ENCODE data around the gene COL25A1. TPM values are rescaled to one million over a fixed set of nuclear protein-coding genes. Genes with fewer than 3 reads are reported as not detected.
"Not testable (repeated sequence)": the region's sequence is repeated elsewhere in the genome, so short reads cannot be mapped to it uniquely, and the experiment has no call there.

COL25A1 gene
- total and polyA plus RNA-seq, 4 donors: 0.61 to 4.4 (median 2.1) TPM

DNA sequence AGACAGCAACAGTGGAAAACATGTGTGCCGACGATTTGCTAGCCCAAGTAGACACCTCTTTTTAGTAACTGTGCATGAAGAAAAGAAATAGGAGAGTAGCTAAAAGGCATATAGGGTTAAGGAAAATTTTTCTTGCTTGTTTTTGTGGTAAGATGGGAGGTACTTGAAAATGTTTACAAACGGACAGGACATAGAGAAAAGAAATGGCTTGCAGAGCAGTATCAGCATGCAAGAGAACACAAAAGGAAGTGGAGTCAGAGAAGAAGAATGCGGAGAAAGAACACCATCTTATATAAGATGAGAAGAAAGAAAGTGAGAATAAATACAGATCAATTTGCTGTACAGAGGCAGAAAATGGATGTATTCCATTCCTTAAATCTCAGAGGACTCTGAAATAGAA lies 275.9 kb downstream of the COL25A1 start:
- Histone ChIP-seq H3K9ac (ENCODE audit: low read depth in 1 of 2, low read length in 2 of 2) (no peak overlapping the region), H3K9me3 (ENCODE audit: control insufficient read depth in 4 of 4, low read length in 3 of 4) (no peaks in the 10 kb centered on the region), H3K4me1 (ENCODE audit: control insufficient read depth in 4 of 4, insufficient read depth in 4 of 4, low read length in 3 of 4) (no peaks in the 10 kb centered on the region), H3K4me3 (ENCODE audit: low read depth in 1 of 3, low read length in 3 of 3) (no peak overlapping the region), H3K27ac (ENCODE audit: low read depth in 1 of 2, low read length in 2 of 2) (no peak overlapping the region), H3K36me3 (ENCODE audit: control insufficient read depth in 4 of 4, insufficient read depth in 3 of 4, low read depth in 1 of 4, low read length in 3 of 4) (no peaks in the 10 kb centered on the region), H3K27me3 (ENCODE audit: control insufficient read depth in 4 of 4, insufficient read depth in 4 of 4, low read length in 3 of 4) (peaks cover 0 to 7% (median 1%) of the 10 kb centered on the region in 4 donors)
- DNase-seq (ENCODE audit: low spot score): no peak
- no peak for TF ChIP-seq FOXA1 (IDR thresholded peaks at IDR 0.05)
- WGBS: 61% methylated on average over 4 of the region's 4 CpGs

DNA sequence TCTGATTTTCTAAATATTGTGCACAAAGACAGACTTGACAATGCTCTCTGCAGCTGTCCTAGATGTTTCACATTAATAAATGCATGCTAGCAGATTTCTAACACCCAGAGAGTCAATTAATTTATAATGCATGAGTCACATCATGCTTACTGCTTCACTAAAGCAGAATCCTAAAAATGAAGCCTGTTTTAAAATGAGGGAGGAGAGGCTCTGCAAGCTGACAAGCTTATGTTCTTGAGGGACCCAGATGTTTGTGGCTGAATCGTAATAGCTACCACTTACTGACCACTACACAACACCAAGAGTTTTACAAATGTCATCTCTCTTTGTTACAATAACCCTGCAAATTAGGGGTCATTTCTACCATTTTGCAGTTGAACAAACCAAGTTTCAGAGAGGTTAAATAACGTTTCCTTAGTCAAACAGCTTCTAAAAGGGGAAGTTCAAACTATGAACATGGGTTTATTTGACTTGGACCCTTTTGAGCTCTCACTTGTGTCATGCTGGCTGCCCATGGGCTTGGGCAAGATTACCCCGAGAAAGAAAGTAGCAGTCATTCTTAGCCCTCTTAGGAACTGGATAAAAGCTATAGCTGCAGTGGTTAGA lies 276.9 kb downstream of the COL25A1 start:
- Histone ChIP-seq H3K4me3 (ENCODE audit: low read depth in 1 of 3, low read length in 3 of 3) (no peak overlapping the region), H3K36me3 (ENCODE audit: control insufficient read depth in 4 of 4, insufficient read depth in 3 of 4, low read depth in 1 of 4, low read length in 3 of 4) (no peaks in the 10 kb centered on the region), H3K4me1 (ENCODE audit: control insufficient read depth in 4 of 4, insufficient read depth in 4 of 4, low read length in 3 of 4) (no peaks in the 10 kb centered on the region), H3K9me3 (ENCODE audit: control insufficient read depth in 4 of 4, low read length in 3 of 4) (peaks cover 0 to 4% (median under 1%) of the 10 kb centered on the region in 4 donors), H3K27me3 (ENCODE audit: control insufficient read depth in 4 of 4, insufficient read depth in 4 of 4, low read length in 3 of 4) (peaks cover 0 to 7% (median 1%) of the 10 kb centered on the region in 4 donors), H3K9ac (ENCODE audit: low read depth in 1 of 2, low read length in 2 of 2) (no peak overlapping the region), H3K27ac (ENCODE audit: low read depth in 1 of 2, low read length in 2 of 2) (no peak overlapping the region)
- TF ChIP-seq FOXA2 (IDR thresholded peaks at IDR 0.05) (no peak), SP1 (IDR thresholded peaks at IDR 0.05) (no peak), HNF4A (conservative IDR thresholded peaks at IDR 0.05) (no peak)
- 59% methylated on average over 3 of the region's 3 CpGs for WGBS
- DNase-seq (ENCODE audit: low spot score): no peak

- no peak for DNase-seq (ENCODE audit: low spot score)
- Histone ChIP-seq H3K27me3 (ENCODE audit: control insufficient read depth in 4 of 4, insufficient read depth in 4 of 4, low read length in 3 of 4) (peaks cover 0 to 5% (median 1%) of the 10 kb centered on the region in 4 donors), H3K4me3 (ENCODE audit: low read depth in 1 of 3, low read length in 3 of 3) (no peak overlapping the region), H3K9ac (ENCODE audit: low read depth in 1 of 2, low read length in 2 of 2) (no peak overlapping the region), H3K27ac (ENCODE audit: low read depth in 1 of 2, low read length in 2 of 2) (no peak overlapping the region), H3K36me3 (ENCODE audit: control insufficient read depth in 4 of 4, insufficient read depth in 3 of 4, low read depth in 1 of 4, low read length in 3 of 4) (no peaks in the 10 kb centered on the region), H3K4me1 (ENCODE audit: control insufficient read depth in 4 of 4, insufficient read depth in 4 of 4, low read length in 3 of 4) (no peaks in the 10 kb centered on the region), H3K9me3 (ENCODE audit: control insufficient read depth in 4 of 4, low read length in 3 of 4) (peaks cover 0 to 4% (median under 1%) of the 10 kb centered on the region in 4 donors)
- 77% methylated on average over 1 of the region's 1 CpG for WGBS
- no peak for TF ChIP-seq HNF4G (IDR thresholded peaks at IDR 0.05)
- no peak for TF ChIP-seq TAF1 (conservative IDR thresholded peaks at IDR 0.05)
- TF ChIP-seq FOXA2 (IDR thresholded peaks at IDR 0.05): no peak
- TF ChIP-seq FOXA1 (IDR thresholded peaks at IDR 0.05): no peak
- TF ChIP-seq HNF4A (conservative IDR thresholded peaks at IDR 0.05): no peak
- no peak for TF ChIP-seq RXRA (IDR thresholded peaks at IDR 0.05)
- TF ChIP-seq JUND (IDR thresholded peaks at IDR 0.05): no peak
- no peak for TF ChIP-seq RAD21 (IDR thresholded peaks at IDR 0.05)
- no peak for TF ChIP-seq SP1 (IDR thresholded peaks at IDR 0.05)
- TF ChIP-seq REST (IDR thresholded peaks at IDR 0.05): no peak
- no peak for TF ChIP-seq NR2F2 (IDR thresholded peaks at IDR 0.05)
- no peak for TF ChIP-seq EGR1 (IDR thresholded peaks at IDR 0.05; ENCODE audit: low read depth in 2 of 2)
- TF ChIP-seq GABPA (IDR thresholded peaks at IDR 0.05 in 1 of 2, conservative IDR thresholded peaks at IDR 0.05 in 1 of 2): no peak
- no peak for TF ChIP-seq ATF3 (IDR thresholded peaks at IDR 0.05)
These were observed 279.5 kb downstream of the COL25A1 start for GRCh38 chr4:109022961-109023360.

- H3K4me3 ChIP-seq (ENCODE audit: low read depth in 1 of 3, low read length in 3 of 3); DNase-seq (ENCODE audit: low spot score); H3K9ac ChIP-seq (ENCODE audit: low read depth in 1 of 2, low read length in 2 of 2); H3K4me1 ChIP-seq (ENCODE audit: control insufficient read depth in 4 of 4, insufficient read depth in 4 of 4, low read length in 3 of 4); H3K36me3 ChIP-seq (ENCODE audit: control insufficient read depth in 4 of 4, insufficient read depth in 3 of 4, low read depth in 1 of 4, low read length in 3 of 4); H3K9me3 ChIP-seq (ENCODE audit: control insufficient read depth in 4 of 4, low read length in 3 of 4); H3K27me3 ChIP-seq (ENCODE audit: control insufficient read depth in 4 of 4, insufficient read depth in 4 of 4, low read length in 3 of 4); H3K27ac ChIP-seq (ENCODE audit: low read depth in 1 of 2, low read length in 2 of 2): not testable (repeated sequence)
- 92% methylated on average over 6 of the region's 6 CpGs for WGBS
These were observed 280.8 kb downstream of the COL25A1 start for GRCh38 chr4:109021630-109022029.
